Transverse colon (tissue), 4 donors: Measurements from ENCODE around the gene SPDYC. TPM values are rescaled to one million over a fixed set of nuclear protein-coding genes. Genes with fewer than 3 reads are reported as not detected.

Experiments
- DNase-seq: peaks from one replicate; pipeline ENCODE4 v3.0.0-alpha.2; 2019
- H3K27ac ChIP-seq, 4 donors: fragments of 200-600 bp; sonication (generic); 2 replicates each; pipeline ENCODE4 v1.5.1; 2016 to 2018; ENCODE audit warnings: inconsistent platforms in 4 of 4
- H3K27me3 ChIP-seq: fragments of 200-600 bp; sonication (generic); 2 replicates; pipeline ENCODE4 v1.5.1; 2017; ENCODE audit warnings: inconsistent platforms
- H3K36me3 ChIP-seq, 4 donors: fragments of 200-600 bp; sonication (generic); 2 replicates each; pipeline ENCODE4 v1.5.1; 2017 to 2019; ENCODE audit warnings: inconsistent platforms in 4 of 4
- H3K4me1 ChIP-seq, 4 donors: fragments of 200-600 bp; sonication (generic); 2 replicates each; pipeline ENCODE4 v1.5.1; 2017 to 2020; ENCODE audit warnings: inconsistent platforms in 4 of 4
- H3K4me3 ChIP-seq, 4 donors: fragments of 200-600 bp; sonication (generic); 1 replicate in 1 of 4; 2 replicates in 3 of 4; pipeline versions ENCODE4 v1.5.1 to v1.6.1; 2017 to 2019; ENCODE audit warnings: inconsistent platforms in 4 of 4
- H3K9me3 ChIP-seq, 2 donors: fragments of 200-600 bp; sonication (generic); 2 replicates each; pipeline ENCODE4 v1.5.1; 2017 to 2019; ENCODE audit warnings: inconsistent platforms in 2 of 2
- CTCF ChIP-seq, 5 experiments: fragments of 200-600 bp in 3 of 5; fragments of 450-650 bp in 2 of 5; sonication (generic) in 3 of 5; IDR thresholded peaks; 1 replicate in 2 of 5; 2 replicates in 3 of 5; pipeline ENCODE4 v1.5.1; 2016 to 2017; ENCODE audit warnings: antibody characterized with exemption in 5 of 5, inconsistent platforms in 3 of 5, mild to moderate bottlenecking in 2 of 5, moderate library complexity in 1 of 5
- EP300 ChIP-seq: sonication (generic); formaldehyde crosslinking; IDR thresholded peaks from one replicate; pipeline ENCODE4 v1.6.1; 2017; ENCODE audit warnings: antibody characterized with exemption, low read depth
- POLR2A ChIP-seq: fragments of 450-650 bp; IDR thresholded peaks from one replicate; pipeline ENCODE4 v1.6.1; 2016; ENCODE audit warnings: antibody characterized with exemption, mild to moderate bottlenecking, moderate library complexity
- POLR2AphosphoS5 ChIP-seq, 3 donors: sonication (generic); formaldehyde crosslinking; IDR thresholded peaks; one replicate each; pipeline ENCODE4 v1.6.1; 2016; ENCODE audit warnings: antibody characterized with exemption in 3 of 3
- WGBS, 2 donors: methylation state at CpG; one replicate each; pipeline ENCODE4 v1.1.5; 2018; ENCODE audit warnings: low coverage in 1 of 2; 5-methylcytosine and 5-hydroxymethylcytosine counted together
- in situ Hi-C, 4 donors: fragments of 200-750 bp; cut with MboI; loops; one replicate each; pipeline versions ENCODE4 v1.15.0 to v1.15.1; 2017; ENCODE audit warnings: low sequenced_read_pairs in 3 of 4, low pct_ligation_motif_present in 1 of 4, low pct_unique_long_range_greater_than_20kb in 1 of 4
- intact Hi-C: fragments of 100-400 bp; cut with DNase I; formaldehyde crosslinking; loops from one replicate; pipeline ENCODE4 v1.15.1; 2023; ENCODE audit warnings: low total_unique reads
- total RNA-seq, 4 donors: library from RNA; depleted of rRNA; stranded (reverse); fragments of >200 nt; gene quantifications; one replicate each; pipeline ENCODE4 v1.1.0, GENCODE V29; 2016

SPDYC gene
- total RNA-seq, 4 donors from 2014 or later, result not detected

- no peak for TF ChIP-seq POLR2AphosphoS5 (IDR thresholded peaks at IDR 0.05)
- TF ChIP-seq CTCF (IDR thresholded peaks at IDR 0.05), result no peak
- no peak for TF ChIP-seq POLR2A
- TF ChIP-seq EP300, result no peak
- Histone ChIP-seq H3K27ac (peak overlapping the region in 1 of 4 donors; percentile 72), H3K9me3 (no peaks in the 10 kb centered on the region), H3K36me3 (peaks cover 0 to 34% (median 13%) of the 10 kb centered on the region in 4 donors), H3K4me1 (peaks cover 0 to 11% (median 9%) of the 10 kb centered on the region in 4 donors), H3K27me3 (no peaks in the 10 kb centered on the region), H3K4me3 (no peak overlapping the region)
- 79 to 87% methylated on average over 4 to 20 of the region's 20 CpGs for WGBS, 2 donors
- in situ Hi-C loops (no loop called here), intact Hi-C loops (no loop called here)
- no peak for DNase-seq
Observed at GRCh38 chr11:65209711-65210360, 39.8 kb downstream of the SPDYC start.

DNA sequence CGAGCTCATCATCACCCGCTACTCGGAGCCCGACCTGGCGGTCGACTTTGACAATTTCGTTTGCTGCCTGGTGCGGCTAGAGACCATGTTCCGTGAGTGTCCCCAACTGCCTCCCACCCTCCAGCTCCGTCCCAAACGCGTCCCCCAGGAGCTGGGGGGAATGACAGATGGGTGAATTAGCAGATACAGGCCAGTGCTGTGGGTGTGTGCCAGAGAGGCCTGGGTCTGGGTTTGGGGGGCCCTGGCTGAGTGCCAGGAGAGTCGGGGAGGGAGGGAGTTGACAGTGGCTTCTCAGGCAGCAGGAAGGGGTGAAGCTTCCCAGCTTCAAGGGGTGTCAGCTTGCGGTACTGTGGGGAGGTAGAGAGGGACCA, 40.3 kb downstream of the SPDYC start:
- Histone ChIP-seq H3K4me1 (peaks cover 0 to 11% (median 9%) of the 10 kb centered on the region in 4 donors), H3K4me3 (no peak overlapping the region), H3K27me3 (no peaks in the 10 kb centered on the region), H3K36me3 (peaks cover 0 to 34% (median 12%) of the 10 kb centered on the region in 4 donors), H3K9me3 (no peaks in the 10 kb centered on the region), H3K27ac (no peak overlapping the region)
- TF ChIP-seq POLR2AphosphoS5 (IDR thresholded peaks at IDR 0.05), result no peak
- TF ChIP-seq POLR2A, result no peak
- TF ChIP-seq EP300, result no peak
- TF ChIP-seq CTCF (IDR thresholded peaks at IDR 0.05), result no peak
- WGBS, 2 donors, result 86% methylated on average over 14 of the region's 14 CpGs; no CpG with 5 or more reads in 1 of the 2 donors
- no peak for DNase-seq
- intact Hi-C loops (no loop called here), in situ Hi-C loops (no loop called here)

- H3K4me3 ChIP-seq, result no peak overlapping the region
- H3K4me1 ChIP-seq, result peaks cover 0 to 11% (median 9%) of the 10 kb centered on the region in 4 donors
- TF ChIP-seq POLR2A, result no peak
- TF ChIP-seq EP300, result no peak
- no peak for TF ChIP-seq POLR2AphosphoS5 (IDR thresholded peaks at IDR 0.05)
- TF ChIP-seq CTCF (IDR thresholded peaks at IDR 0.05), result no peak
- H3K27me3 ChIP-seq, result no peaks in the 10 kb centered on the region
- peaks cover 0 to 32% (median 10%) of the 10 kb centered on the region in 4 donors for H3K36me3 ChIP-seq
- DNase-seq, result no peak
- H3K27ac ChIP-seq, result no peak overlapping the region
- WGBS, 2 donors, result 83% methylated on average over 4 of the region's 4 CpGs; no CpG with 5 or more reads in 1 of the 2 donors
- no peaks in the 10 kb centered on the region for H3K9me3 ChIP-seq
- in situ Hi-C loops (no loop called here), intact Hi-C loops (no loop called here)
Observed at GRCh38 chr11:65210748-65211147, 40.7 kb downstream of the SPDYC start.

DNA sequence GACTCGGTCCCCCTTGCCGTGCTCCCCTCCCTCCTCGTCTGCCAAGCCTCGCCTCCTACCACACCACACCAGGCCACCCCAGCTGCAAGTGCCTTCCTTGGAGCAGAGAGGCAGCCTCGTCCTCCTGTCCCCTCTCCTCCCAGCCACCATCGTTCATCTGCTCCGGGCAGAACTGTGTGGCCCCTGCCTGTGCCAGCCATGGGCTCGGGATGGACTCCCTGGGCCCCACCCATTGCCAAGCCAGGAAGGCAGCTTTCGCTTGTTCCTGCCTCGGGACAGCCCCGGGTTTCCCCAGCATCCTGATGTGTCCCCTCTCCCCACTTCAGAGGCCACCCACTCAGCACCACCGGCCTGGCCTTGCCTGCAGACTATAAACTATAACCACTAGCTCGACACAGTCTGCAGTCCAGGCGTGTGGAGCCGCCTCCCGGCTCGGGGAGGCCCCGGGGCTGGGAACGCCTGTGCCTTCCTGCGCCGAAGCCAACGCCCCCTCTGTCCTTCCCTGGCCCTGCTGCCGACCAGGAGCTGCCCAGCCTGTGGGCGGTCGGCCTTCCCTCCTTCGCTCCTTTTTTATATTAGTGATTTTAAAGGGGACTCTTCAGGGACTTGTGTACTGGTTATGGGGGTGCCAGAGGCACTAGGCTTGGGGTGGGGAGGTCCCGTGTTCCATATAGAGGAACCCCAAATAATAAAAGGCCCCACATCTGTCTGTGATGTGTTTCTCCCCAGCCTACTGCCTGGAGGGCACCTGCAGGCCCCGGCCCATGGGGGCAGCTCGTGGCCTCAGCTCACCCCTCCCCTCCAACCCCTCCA, 41.5 kb downstream of the SPDYC start:
- Histone ChIP-seq H3K27me3 (no peaks in the 10 kb centered on the region), H3K4me3 (no peak overlapping the region), H3K27ac (no peak overlapping the region), H3K4me1 (peaks cover 0 to 11% (median 9%) of the 10 kb centered on the region in 4 donors), H3K36me3 (peaks cover 0 to 25% (median 7%) of the 10 kb centered on the region in 4 donors), H3K9me3 (no peaks in the 10 kb centered on the region)
- TF ChIP-seq CTCF (IDR thresholded peaks at IDR 0.05) (no peak), EP300 (no peak), POLR2A (no peak), POLR2AphosphoS5 (IDR thresholded peaks at IDR 0.05) (no peak)
- in situ Hi-C loops (no loop called here), intact Hi-C loops (no loop called here)
- no peak for DNase-seq
- 80 to 83% methylated on average over 6 to 28 of the region's 29 CpGs for whole genome bisulfite sequencing, 2 donors
